SU-DHL-6 (cell line): ENCODE results near the gene NKD1.

Experiments used
- EZH2phosphoT487 ChIP-seq: fragments of 200-600 bp; sonication (generic), shearing (Covaris generic); conservative IDR thresholded peaks from 2 replicates; pipeline ENCODE4 v1.6.1; 2018; ENCODE audit warnings: mild to moderate bottlenecking, antibody characterized with exemption, low read length, moderate library complexity, mixed read lengths
- TF ChIP-seq, protein P1 (sequence below): fragments of 200-600 bp; sonication (generic); IDR thresholded peaks from one replicate; pipeline ENCODE4 v1.5.1; 2017; ENCODE audit warnings: antibody characterized with exemption, mild to moderate bottlenecking, low read length, moderate library complexity; ENCODE audit not compliant: insufficient read depth, poor library complexity, severe bottlenecking

DNA sequence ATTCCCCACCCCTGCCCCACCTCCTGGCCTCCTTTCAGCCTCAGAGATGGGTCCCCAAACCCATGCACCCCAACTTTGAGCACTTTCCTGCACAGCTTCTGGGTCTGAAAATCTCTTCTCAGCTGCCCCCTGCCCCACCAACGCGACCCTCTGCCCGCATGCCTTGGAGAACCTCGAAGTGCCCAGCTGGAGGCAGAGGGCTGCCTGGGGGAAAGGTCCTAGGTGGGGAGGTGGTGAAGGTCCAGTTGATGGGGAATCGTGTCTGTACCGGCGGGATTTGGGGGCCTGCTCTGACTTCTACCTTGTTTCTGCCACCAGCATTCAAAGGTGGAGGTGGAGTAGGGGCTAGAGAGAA, 1.3 kb downstream of the NKD1 start:
- TF ChIP-seq, protein P1, sequence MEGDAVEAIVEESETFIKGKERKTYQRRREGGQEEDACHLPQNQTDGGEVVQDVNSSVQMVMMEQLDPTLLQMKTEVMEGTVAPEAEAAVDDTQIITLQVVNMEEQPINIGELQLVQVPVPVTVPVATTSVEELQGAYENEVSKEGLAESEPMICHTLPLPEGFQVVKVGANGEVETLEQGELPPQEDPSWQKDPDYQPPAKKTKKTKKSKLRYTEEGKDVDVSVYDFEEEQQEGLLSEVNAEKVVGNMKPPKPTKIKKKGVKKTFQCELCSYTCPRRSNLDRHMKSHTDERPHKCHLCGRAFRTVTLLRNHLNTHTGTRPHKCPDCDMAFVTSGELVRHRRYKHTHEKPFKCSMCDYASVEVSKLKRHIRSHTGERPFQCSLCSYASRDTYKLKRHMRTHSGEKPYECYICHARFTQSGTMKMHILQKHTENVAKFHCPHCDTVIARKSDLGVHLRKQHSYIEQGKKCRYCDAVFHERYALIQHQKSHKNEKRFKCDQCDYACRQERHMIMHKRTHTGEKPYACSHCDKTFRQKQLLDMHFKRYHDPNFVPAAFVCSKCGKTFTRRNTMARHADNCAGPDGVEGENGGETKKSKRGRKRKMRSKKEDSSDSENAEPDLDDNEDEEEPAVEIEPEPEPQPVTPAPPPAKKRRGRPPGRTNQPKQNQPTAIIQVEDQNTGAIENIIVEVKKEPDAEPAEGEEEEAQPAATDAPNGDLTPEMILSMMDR, result no peak
- TF ChIP-seq EZH2phosphoT487, result no peak
